ENCODE measurements around the gene LSM7.
A peak's percentile ranks its signal among the peaks of the same experiment; 100 is the strongest.

Gene LSM7

GRCh38 chr19:2275588-2276428 lies 52.6 kb downstream of the LSM7 start:
- no peak for DNase-seq

- peak; percentile 67 to 80 for DNase-seq
Measured at GRCh38 chr19:2274931-2275535, 53.4 kb downstream of the LSM7 start.

GRCh38 chr19:2274185-2274711 lies 54.1 kb downstream of the LSM7 start:
- no peak for DNase-seq

- peak; percentile 56 to 89 for DNase-seq
Measured at GRCh38 chr19:2273356-2274184, 54.8 kb downstream of the LSM7 start.

Data from inflammatory macrophage treated with lipopolysaccharide for 1 hour (primary cell).